C4-2B (cell line): ENCODE measurements around the gene ALS2CL.

Experiments used
- CTCF ChIP-seq: fragments of 450-650 bp; conservative IDR thresholded peaks from 2 replicates; pipeline ENCODE4 v1.5.1; 2017; ENCODE audit warnings: mild to moderate bottlenecking
- ZFX ChIP-seq: fragments of 450-650 bp; IDR thresholded peaks from 2 replicates; pipeline ENCODE4 v1.6.1; 2017

DNA sequence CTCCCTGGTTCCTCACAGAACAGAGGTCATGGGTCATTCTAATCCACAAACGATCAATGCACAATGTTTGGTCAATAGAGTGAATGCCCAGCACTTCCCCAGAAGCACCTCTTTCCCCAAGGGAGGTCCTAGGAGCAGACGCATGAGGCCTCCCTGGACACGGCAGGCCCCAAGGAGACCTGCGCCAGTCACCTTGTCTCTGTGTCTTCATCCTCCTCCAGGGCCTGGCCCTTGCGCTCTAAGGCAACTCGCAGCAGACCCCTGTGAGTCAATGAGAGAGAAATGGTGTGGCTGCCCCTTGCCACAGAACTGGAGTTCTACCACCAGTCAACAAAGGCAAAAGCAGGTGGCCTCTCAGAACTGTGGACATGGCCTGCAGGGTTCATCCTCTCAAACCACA lies 18.1 kb downstream of the ALS2CL start:
- TF ChIP-seq CTCF = no peak
- TF ChIP-seq ZFX = no peak
